HG02610 (cell line): ENCODE measurements around the gene MRC1.

Experiments used
- ATAC-seq: cut with Tn5 transposase; IDR thresholded peaks from one replicate; pipeline ENCODE4 v1.9.1; 2021; ENCODE audit warnings: mild to moderate bottlenecking, moderate library complexity; ENCODE audit not compliant: unreplicated experiment

Gene MRC1

GRCh38 chr10:17842641-17843040 lies 33.5 kb downstream of the MRC1 start:
- ATAC-seq: no peak

DNA sequence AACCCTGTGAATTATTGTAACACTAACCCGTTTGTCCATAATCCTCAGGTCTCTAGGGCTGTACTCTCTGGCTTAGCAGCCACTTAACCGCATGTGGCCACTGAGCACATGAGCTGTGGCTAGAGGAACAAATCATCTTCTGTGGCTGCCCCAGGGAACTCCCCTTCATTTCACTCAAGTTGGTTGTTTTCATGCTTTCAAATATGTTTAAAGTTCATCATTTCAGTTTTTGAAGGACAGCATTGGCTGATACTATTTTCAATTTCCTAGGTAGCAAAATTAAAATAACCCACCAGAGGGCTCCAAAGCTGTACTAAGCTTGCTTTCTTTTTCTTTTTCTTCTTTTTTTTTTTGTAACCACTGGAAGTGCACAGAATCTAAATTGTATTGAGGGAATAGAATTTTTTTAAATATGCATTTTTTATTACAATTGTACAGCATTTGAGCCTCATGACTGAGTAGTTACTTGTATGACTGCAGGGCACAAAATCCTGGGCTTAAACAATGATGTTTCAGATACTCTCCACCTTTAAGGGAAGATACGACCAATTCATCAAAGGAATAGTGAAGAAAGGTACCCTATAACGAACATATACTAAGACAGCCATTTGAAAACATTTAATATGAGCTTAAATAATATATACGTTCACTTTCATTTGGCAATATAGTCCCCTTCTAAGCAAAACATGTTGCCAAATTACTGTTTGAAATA lies 38.6 kb downstream of the MRC1 start:
- ATAC-seq: no peak

GRCh38 chr10:17848646-17849045 lies 39.5 kb downstream of the MRC1 start:
- no peak for ATAC-seq

DNA sequence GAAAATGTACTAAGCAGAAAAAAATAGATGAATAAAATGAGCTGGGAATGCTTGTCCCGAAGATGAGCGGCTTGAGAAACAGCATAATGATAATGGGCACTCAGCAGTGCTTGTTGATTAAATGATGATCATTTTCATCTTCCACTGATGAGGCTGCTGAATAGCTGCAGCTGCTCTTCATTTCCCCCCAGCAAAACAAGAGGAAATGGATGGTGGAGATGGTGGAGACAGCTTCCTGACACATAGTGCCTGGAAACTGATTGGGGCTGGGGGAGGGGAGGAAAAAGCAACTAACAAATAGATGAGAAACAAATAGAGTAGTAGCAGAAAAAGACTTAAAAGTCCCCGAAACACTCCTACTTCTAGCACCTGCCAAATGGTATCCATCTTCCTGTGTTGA lies 41.4 kb downstream of the MRC1 start:
- no peak for ATAC-seq

- no peak for ATAC-seq
Measured at GRCh38 chr10:17851611-17852010, 42.5 kb downstream of the MRC1 start.

GRCh38 chr10:17854044-17854652 lies 45.0 kb downstream of the MRC1 start:
- no peak for ATAC-seq

DNA sequence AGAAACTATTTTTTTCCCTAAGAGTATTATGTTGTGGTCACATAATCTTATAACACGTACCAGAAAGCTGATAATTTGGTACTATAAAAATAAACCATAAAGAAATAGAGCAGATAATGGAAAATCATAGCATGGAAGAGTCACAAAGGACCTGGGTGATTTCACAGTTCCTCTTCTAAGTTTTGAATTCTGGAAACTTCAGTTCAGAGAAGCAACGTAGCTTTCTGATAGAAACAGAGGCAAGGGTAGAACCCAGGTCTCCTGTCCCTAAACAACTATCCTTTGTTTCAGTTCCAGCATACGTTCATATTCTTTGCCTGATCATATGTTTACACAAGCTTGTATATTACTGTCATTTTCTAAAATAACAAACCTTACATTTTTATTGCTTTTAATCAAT lies 47.9 kb downstream of the MRC1 start:
- ATAC-seq: no peak

DNA sequence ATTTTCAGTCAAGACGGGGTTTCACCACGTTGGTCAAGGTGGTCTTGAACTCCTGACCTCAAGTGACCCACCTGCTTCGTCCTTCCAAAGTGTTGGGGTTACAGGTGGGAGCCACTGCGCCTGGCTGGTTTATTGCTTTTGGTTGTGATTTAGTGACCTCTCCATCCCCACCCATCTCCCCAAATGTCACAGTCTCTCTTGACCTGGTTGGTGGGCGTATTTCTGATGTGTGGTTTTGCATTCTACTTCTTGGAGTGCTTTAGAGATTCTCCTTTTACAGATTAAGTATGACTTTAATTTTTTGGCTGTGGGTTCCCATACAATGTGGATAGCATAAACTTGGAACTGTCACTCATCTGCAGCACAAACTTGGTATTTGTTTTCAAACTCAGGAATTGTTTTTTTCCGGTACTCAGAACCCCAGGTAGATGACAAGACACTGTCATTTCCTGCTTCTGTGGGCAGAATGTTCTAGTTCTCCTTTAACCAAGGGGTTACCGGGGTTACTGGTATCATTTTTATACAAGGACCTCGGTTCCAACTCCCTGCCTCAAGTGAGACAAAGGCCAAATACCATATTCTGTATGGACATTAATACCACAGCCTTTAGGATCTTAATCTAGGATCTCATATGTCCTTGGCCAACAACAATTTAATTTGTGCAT lies 50.5 kb downstream of the MRC1 start:
- no peak for ATAC-seq

- no peak for ATAC-seq
Measured at GRCh38 chr10:17861760-17862159, 52.6 kb downstream of the MRC1 start.

DNA sequence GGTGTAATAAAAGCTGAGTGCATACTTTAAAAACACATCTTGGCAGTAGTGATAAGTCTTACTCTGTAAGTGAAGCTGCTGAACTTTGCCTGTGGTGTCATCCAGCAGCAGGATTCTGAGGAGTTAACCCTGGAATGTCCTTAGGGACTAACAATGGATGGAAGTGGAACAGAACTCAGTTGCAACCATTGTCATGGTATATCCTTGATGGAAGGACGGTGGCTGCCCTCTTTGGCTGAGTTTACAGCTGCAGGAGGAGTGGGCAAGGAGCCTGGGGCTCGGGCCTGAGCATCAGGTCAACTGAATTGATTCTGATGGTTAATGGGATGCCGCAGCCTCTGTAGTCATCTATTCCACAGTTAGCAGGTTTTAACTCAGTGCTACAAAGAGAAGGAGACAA lies 56.2 kb downstream of the MRC1 start:
- ATAC-seq: no peak

- no peak for ATAC-seq
Measured at GRCh38 chr10:17866346-17866745, 57.2 kb downstream of the MRC1 start.

DNA sequence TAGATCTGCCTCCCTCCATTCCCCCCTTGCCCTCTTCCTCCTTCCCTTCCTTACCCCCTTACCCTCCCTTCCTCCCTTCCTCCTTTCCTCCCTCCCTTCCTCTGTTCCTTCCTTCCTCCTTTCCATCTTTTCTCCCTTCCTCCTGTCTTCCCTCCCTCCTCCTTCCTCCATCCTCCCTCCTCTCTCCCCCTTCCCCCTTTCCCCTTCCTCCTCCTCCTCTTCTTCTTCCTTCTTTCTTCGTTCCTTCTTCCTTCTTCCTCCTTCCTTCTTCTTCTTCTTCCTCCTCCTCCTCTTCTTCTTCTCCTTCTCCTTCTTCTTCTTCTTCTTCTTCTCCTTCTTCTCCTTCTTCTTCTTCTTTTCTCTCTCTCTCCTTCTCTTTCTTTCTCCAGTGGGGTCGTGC lies 57.9 kb downstream of the MRC1 start:
- ATAC-seq: no peak

GRCh38 chr10:17871036-17871435 lies 61.9 kb downstream of the MRC1 start:
- no peak for ATAC-seq

- ATAC-seq: no peak
Measured at GRCh38 chr10:17872191-17873091, 63.3 kb downstream of the MRC1 start.

DNA sequence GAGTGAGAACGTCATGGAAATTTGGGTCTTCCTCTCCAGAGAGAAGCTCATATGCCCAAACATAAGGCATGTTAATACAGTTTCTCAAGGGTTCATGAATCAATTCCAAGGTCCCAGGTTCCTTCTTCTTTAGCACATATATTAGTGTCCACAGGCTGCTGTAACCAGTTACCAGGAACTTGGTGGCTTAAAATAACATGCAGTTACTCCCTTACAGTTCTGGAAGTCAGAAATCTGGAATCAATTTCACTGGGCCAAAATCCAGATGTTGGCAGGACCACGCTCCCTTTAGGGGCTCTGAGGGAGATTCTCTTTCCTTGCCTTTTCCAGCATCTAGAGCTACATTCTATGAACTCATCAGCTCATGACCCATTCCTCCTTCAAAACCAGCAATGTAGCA lies 64.8 kb downstream of the MRC1 start:
- ATAC-seq: no peak

GRCh38 chr10:17877121-17877520 lies 68.0 kb downstream of the MRC1 start:
- no peak for ATAC-seq

DNA sequence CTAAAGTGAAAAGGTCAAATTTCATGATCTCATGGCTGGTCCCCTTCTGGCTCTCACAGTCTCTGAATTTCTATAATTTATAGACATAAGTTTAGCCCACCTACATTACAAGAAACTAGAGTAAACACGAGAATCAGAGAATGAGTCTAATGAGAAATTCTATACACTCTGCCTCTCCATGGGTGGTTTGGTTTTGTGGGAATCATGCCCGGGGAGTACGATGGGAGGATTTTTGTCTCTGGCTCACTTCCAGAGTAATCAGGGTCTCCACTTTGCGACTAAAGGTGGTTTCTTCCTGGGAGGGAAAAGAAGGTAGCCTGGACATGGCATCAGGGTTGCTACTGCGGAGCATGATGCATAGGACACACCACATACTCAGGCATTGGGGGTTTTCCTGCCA lies 69.7 kb downstream of the MRC1 start:
- ATAC-seq: no peak

GRCh38 chr10:17880601-17881000 lies 71.5 kb downstream of the MRC1 start:
- ATAC-seq: no peak

GRCh38 chr10:17882557-17882956 lies 73.4 kb downstream of the MRC1 start:
- no peak for ATAC-seq

DNA sequence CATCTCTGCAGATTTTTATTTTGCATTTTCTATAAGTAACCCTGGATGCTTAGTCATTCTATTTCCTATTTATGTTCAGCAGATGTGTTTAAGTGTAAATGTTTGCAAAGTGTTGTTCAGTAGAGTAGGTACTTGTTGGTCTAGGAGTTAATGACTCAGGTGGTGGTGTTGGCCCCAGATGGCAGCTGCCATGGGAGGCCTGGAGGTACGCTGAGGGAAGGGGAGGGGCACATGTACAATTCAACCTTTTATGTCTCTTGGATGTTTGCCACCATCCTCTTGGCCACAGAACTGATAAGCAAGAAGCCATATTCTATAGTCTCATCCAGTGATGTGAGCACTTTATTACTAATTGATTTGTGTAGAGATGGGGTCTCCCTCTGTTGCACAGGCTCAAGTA lies 74.5 kb downstream of the MRC1 start:
- no peak for ATAC-seq

DNA sequence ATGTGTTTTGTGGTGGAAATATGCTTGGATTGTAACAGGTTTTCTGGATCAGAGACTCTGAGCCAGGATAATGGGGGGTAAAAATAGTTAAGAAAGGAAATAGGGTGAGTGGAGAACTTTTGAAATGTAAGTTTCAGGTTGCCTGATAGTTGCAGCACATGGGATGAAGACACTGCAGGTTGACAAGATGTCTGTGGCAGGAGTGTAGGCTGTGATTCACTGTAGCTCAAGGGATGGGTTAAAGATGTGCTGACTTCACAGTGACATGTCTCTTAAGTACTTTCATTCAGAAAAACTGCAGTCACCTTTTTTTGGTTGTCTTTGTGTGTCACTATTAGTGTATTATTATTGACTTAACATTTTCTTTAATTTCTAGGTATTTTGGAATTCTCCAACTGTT lies 79.0 kb downstream of the MRC1 start:
- ATAC-seq: no peak
